Activated T-cell treated with anti-CD3 and anti-CD28 coated beads, Interleukin-2, amount 50 U/mL, for 4 hours (primary cell): Measurements from ENCODE around the gene USP3. TPM values are rescaled to one million over a fixed set of nuclear protein-coding genes. Genes with fewer than 3 reads are reported as not detected.
"Not testable (repeated sequence)": the region's sequence is repeated elsewhere in the genome, so short reads cannot be mapped to it uniquely, and the experiment has no call there.

Experiments used
- ATAC-seq, 2 donors: fragments of 200-7000 bp; cut with Tn5 transposase; one replicate each; pipeline ENCODE4 v1.10.0; 2021
- DNase-seq: peaks from one replicate; pipeline ENCODE4 v3.0.0-alpha.2; 2020
- H3K27me3 Mint-ChIP-seq: one replicate; pipeline ENCODE4 v1.8.0; 2021; ENCODE audit warnings: low read depth, mixed read lengths
- H3K36me3 Mint-ChIP-seq: one replicate; pipeline ENCODE4 v1.8.0; 2022; ENCODE audit warnings: mixed read lengths; ENCODE audit not compliant: insufficient read depth
- H3K4me1 Mint-ChIP-seq: one replicate; pipeline ENCODE4 v1.8.0; 2021; ENCODE audit warnings: low read depth, mixed read lengths
- H3K4me3 Mint-ChIP-seq: one replicate; pipeline ENCODE4 v1.8.0; 2021; ENCODE audit warnings: mild to moderate bottlenecking, moderate library complexity, mixed read lengths
- H3K9me3 Mint-ChIP-seq: one replicate; pipeline ENCODE4 v1.8.0; 2021; ENCODE audit warnings: mixed read lengths
- total RNA-seq, 3 donors: library from RNA; stranded (reverse); gene quantifications; one replicate each; pipeline ENCODE4 v1.2.1, GENCODE V29; 2021

Gene USP3
- total RNA-seq, 3 donors from 2014 or later = 34.2 to 40.9 (median 35.5) TPM

- DNase-seq (no peak), ATAC-seq (no peak)
- Mint-ChIP-seq H3K4me3 (peak overlapping the region; percentile 42), H3K27me3 (no peaks in the 10 kb centered on the region), H3K9me3 (no peaks in the 10 kb centered on the region), H3K4me1 (peaks cover 78% of the 10 kb centered on the region), H3K36me3 (no peaks in the 10 kb centered on the region)
Measured at GRCh38 chr15:63507878-63508818, 3.8 kb downstream of the USP3 start.

GRCh38 chr15:63509056-63509954, 4.9 kb downstream of the USP3 start:
- no peak for DNase-seq
- H3K4me3 Mint-ChIP-seq = peak overlapping the region; percentile 67
- no peaks in the 10 kb centered on the region for H3K36me3 Mint-ChIP-seq
- H3K4me1 Mint-ChIP-seq = peaks cover 82% of the 10 kb centered on the region
- H3K27me3 Mint-ChIP-seq = no peaks in the 10 kb centered on the region
- no peak for ATAC-seq
- H3K9me3 Mint-ChIP-seq = no peaks in the 10 kb centered on the region

- H3K4me1 Mint-ChIP-seq = peaks cover 91% of the 10 kb centered on the region
- DNase-seq (no peak), ATAC-seq (peak; percentile 65 to 67)
Measured at GRCh38 chr15:63509955-63510940, 5.9 kb downstream of the USP3 start.

GRCh38 chr15:63512148-63512547, 7.8 kb downstream of the USP3 start:
- H3K36me3 Mint-ChIP-seq = no peaks in the 10 kb centered on the region
- ATAC-seq = no peak
- H3K4me1 Mint-ChIP-seq = peaks cover 92% of the 10 kb centered on the region

More at GRCh38 chr15:63509955-63510940, 5.9 kb downstream of the USP3 start:
- no peaks in the 10 kb centered on the region for H3K9me3 Mint-ChIP-seq
- H3K36me3 Mint-ChIP-seq = no peaks in the 10 kb centered on the region
- H3K27me3 Mint-ChIP-seq = no peaks in the 10 kb centered on the region
- peak overlapping the region; percentile 67 for H3K4me3 Mint-ChIP-seq

GRCh38 chr15:63513271-63513670, 8.9 kb downstream of the USP3 start:
- H3K27me3 Mint-ChIP-seq = no peaks in the 10 kb centered on the region
- DNase-seq (no peak), ATAC-seq (no peak)
- H3K4me1 Mint-ChIP-seq = peaks cover 92% of the 10 kb centered on the region
- no peak overlapping the region for H3K4me3 Mint-ChIP-seq
- H3K9me3 Mint-ChIP-seq = no peaks in the 10 kb centered on the region
- no peaks in the 10 kb centered on the region for H3K36me3 Mint-ChIP-seq

More at GRCh38 chr15:63512148-63512547, 7.8 kb downstream of the USP3 start:
- Mint-ChIP-seq H3K9me3 (no peaks in the 10 kb centered on the region), H3K27me3 (no peaks in the 10 kb centered on the region), H3K4me3 (peak overlapping the region; percentile 46)
- no peak for DNase-seq

GRCh38 chr15:63513728-63514127, 9.3 kb downstream of the USP3 start:
- H3K4me3 Mint-ChIP-seq = no peak overlapping the region
- DNase-seq (no peak), ATAC-seq (no peak)
- no peaks in the 10 kb centered on the region for H3K36me3 Mint-ChIP-seq
- peaks cover 92% of the 10 kb centered on the region for H3K4me1 Mint-ChIP-seq
- no peaks in the 10 kb centered on the region for H3K27me3 Mint-ChIP-seq
- no peaks in the 10 kb centered on the region for H3K9me3 Mint-ChIP-seq

- ATAC-seq = no peak
- H3K36me3 Mint-ChIP-seq = peaks cover 2% of the 10 kb centered on the region
- H3K4me3 Mint-ChIP-seq = peak overlapping the region; percentile 29
- no peaks in the 10 kb centered on the region for H3K27me3 Mint-ChIP-seq
- DNase-seq = no peak
- H3K4me1 Mint-ChIP-seq = peaks cover 92% of the 10 kb centered on the region
- H3K9me3 Mint-ChIP-seq = no peaks in the 10 kb centered on the region
Measured at GRCh38 chr15:63514531-63514943, 10.1 kb downstream of the USP3 start.

- no peak for ATAC-seq
- Mint-ChIP-seq H3K36me3 (peaks cover 2% of the 10 kb centered on the region), H3K27me3 (no peaks in the 10 kb centered on the region), H3K4me1 (peaks cover 91% of the 10 kb centered on the region), H3K4me3 (peak overlapping the region; percentile 37), H3K9me3 (no peaks in the 10 kb centered on the region)
- no peak for DNase-seq
Measured at GRCh38 chr15:63517202-63517601, 12.8 kb downstream of the USP3 start.

- Mint-ChIP-seq H3K4me1 (peaks cover 91% of the 10 kb centered on the region), H3K9me3 (no peaks in the 10 kb centered on the region), H3K4me3 (peak overlapping the region; percentile 37), H3K36me3 (peaks cover 2% of the 10 kb centered on the region), H3K27me3 (no peaks in the 10 kb centered on the region)
- ATAC-seq (peak; percentile 39 to 65), DNase-seq (no peak)
Measured at GRCh38 chr15:63517628-63518027, 13.2 kb downstream of the USP3 start.

GRCh38 chr15:63519041-63519440, 14.6 kb downstream of the USP3 start:
- H3K4me1 Mint-ChIP-seq = peaks cover 92% of the 10 kb centered on the region
- DNase-seq (no peak), ATAC-seq (no peak)
- H3K27me3 Mint-ChIP-seq = no peaks in the 10 kb centered on the region
- peak overlapping the region; percentile 12 for H3K4me3 Mint-ChIP-seq
- H3K36me3 Mint-ChIP-seq = peaks cover 2% of the 10 kb centered on the region
- H3K9me3 Mint-ChIP-seq = no peaks in the 10 kb centered on the region

- Mint-ChIP-seq H3K36me3 (peaks cover 2% of the 10 kb centered on the region), H3K27me3 (no peaks in the 10 kb centered on the region), H3K4me1 (peaks cover 92% of the 10 kb centered on the region), H3K4me3 (peak overlapping the region; percentile 12), H3K9me3 (no peaks in the 10 kb centered on the region)
- ATAC-seq (peak; percentile 49 to 54), DNase-seq (no peak)
Measured at GRCh38 chr15:63519548-63520178, 15.3 kb downstream of the USP3 start.

- H3K4me1 Mint-ChIP-seq = peaks cover 92% of the 10 kb centered on the region
- not testable (repeated sequence) for DNase-seq, H3K27me3 Mint-ChIP-seq, H3K9me3 Mint-ChIP-seq, H3K36me3 Mint-ChIP-seq, ATAC-seq, H3K4me3 Mint-ChIP-seq
Measured at GRCh38 chr15:63520462-63520861, 16.1 kb downstream of the USP3 start.

GRCh38 chr15:63522225-63522578, 17.8 kb downstream of the USP3 start:
- Mint-ChIP-seq H3K36me3 (peaks cover 5% of the 10 kb centered on the region), H3K27me3 (no peaks in the 10 kb centered on the region), H3K9me3 (no peaks in the 10 kb centered on the region), H3K4me3 (no peak overlapping the region), H3K4me1 (peaks cover 91% of the 10 kb centered on the region)
- DNase-seq = no peak
- no peak for ATAC-seq
